Gastrocnemius medialis (tissue), 4 donors: Measurements from ENCODE around the gene B4GALNT2.

ENCODE experiments used
- CTCF ChIP-seq, 5 experiments: fragments of 450-650 bp in 3 of 5; fragments of 200-600 bp in 2 of 5; sonication (generic) in 2 of 5; IDR thresholded peaks in 4 of 5; conservative IDR thresholded peaks in 1 of 5; 1 replicate in 4 of 5; 2 replicates in 1 of 5; pipeline ENCODE4 v1.5.1; 2016 to 2019; ENCODE audit warnings: antibody characterized with exemption in 5 of 5, mild to moderate bottlenecking in 3 of 5, moderate library complexity in 3 of 5
- POLR2A ChIP-seq, 2 donors: fragments of 450-650 bp; IDR thresholded peaks; one replicate each; pipeline ENCODE4 v1.6.1; 2017; ENCODE audit warnings: antibody characterized with exemption in 2 of 2, mild to moderate bottlenecking in 2 of 2, moderate library complexity in 2 of 2

DNA sequence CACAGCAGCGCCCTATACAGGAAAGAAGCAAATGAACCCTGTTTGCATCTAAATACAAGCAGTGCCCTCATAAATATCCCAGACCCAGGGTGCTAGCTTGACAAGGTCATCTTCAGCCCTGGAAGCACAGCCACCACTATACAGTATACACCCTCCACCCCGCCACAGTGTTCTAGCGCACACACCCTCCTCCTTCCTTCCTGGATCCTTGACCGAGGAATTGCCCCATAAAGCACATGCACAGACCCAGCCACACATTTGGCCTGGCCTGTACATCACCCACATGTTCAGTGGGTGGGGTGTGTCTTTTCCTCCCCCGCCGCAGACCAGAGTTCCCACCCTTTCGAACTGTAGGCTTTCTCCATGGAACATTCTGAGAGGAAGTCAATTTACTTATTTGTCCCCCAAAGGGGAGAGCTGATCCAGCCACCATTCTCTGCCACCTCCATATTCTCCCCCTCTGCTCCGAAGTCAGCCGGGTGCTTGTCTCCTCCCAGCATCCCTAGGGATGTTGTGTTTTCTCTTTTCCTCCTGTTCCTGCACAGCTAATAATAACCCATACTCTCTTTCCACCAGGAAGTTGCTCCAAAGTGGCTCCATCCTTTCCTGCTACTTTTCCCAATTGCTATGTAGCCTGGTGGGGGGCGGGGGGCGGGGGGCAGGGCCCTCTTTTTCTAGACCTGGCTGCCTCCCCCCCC is 84.5 kb downstream of the B4GALNT2 start:
- TF ChIP-seq POLR2A (IDR thresholded peaks at IDR 0.05) (no peak), CTCF (IDR thresholded peaks at IDR 0.05 in 4 of 5, conservative IDR thresholded peaks at IDR 0.05 in 1 of 5) (no peak)
